HL-60/S4 treated with retinoic acid at 250 ng/mL for 4 days and 3 days (cell line): ENCODE data around the gene LCE2C.

Experiments used
- in situ Hi-C: fragments of 300-500 bp; cut with MboI; formaldehyde crosslinking; loops from 2 replicates; pipeline ENCODE4 v1.7.0; 2022; ENCODE audit warnings: low sequenced_read_pairs

Gene LCE2C

GRCh38 chr1:152718238-152718637 lies 43.2 kb downstream of the LCE2C start:
- in situ Hi-C loops, result no loop called here

- in situ Hi-C loops, result no loop called here
Observed at GRCh38 chr1:152725261-152725660, 50.2 kb downstream of the LCE2C start.
